B cell (primary cell): ENCODE results near the gene ABCC9. TPM values are rescaled to one million over a fixed set of nuclear protein-coding genes. Genes with fewer than 3 reads are reported as not detected.

Experiments
- ATAC-seq: fragments of 200-7000 bp; cut with Tn5 transposase; one replicate; pipeline ENCODE4 v1.10.0; 2021; ENCODE audit warnings: low read depth, mild to moderate bottlenecking, moderate number of reproducible peaks, moderate library complexity
- CTCF ChIA-PET: fragments of 350-600 bp; sonication (Branson Sonifier 250); formaldehyde crosslinking; loops from one replicate; lab custom pipeline; 2021; ENCODE audit warnings: antibody characterized with exemption, inconsistent platforms; lab: Charles Lee
- POLR2A ChIA-PET: fragments of 350-600 bp; sonication (Branson Sonifier 250); formaldehyde crosslinking; loops from one replicate; lab custom pipeline; 2021; ENCODE audit warnings: antibody characterized with exemption; lab: Charles Lee
- DNase-seq: peaks from one replicate; pipeline ENCODE4 v3.0.0; 2013
- H2AFZ ChIP-seq: 2 replicates; pipeline ENCODE4 v1.6.1; 2012; ENCODE audit warnings: mild to moderate bottlenecking, low read depth, low read length; ENCODE audit not compliant: insufficient read depth, poor library complexity, severe bottlenecking
- H3K27ac ChIP-seq, 2 donors: 1 replicate in 1 of 2; 2 replicates in 1 of 2; pipeline ENCODE4 v1.5.1; 2012 to 2013; ENCODE audit warnings: low read length in 2 of 2, mild to moderate bottlenecking in 2 of 2, moderate library complexity in 1 of 2
- H3K27me3 ChIP-seq, 4 experiments: fragments of 200-600 bp in 1 of 4; sonication (generic) in 1 of 4; replicated peaks in 1 of 4; 1 replicate in 2 of 4; 2 replicates in 2 of 4; pipeline versions ENCODE4 v1.6.1 to v1.7.0; 2013 to 2016; ENCODE audit warnings: low read length in 3 of 4, mild to moderate bottlenecking in 2 of 4, mixed read lengths in 1 of 4, moderate library complexity in 1 of 4; ENCODE audit not compliant: insufficient read depth in 4 of 4, control insufficient read depth in 3 of 4; ENCODE audit errors: control extremely low read depth in 1 of 4
- H3K36me3 ChIP-seq, 2 experiments: replicated peaks in 1 of 2; 1 replicate in 1 of 2; 2 replicates in 1 of 2; pipeline versions ENCODE4 v1.6.1 to v1.7.1; 2013; ENCODE audit warnings: low read length in 1 of 2; ENCODE audit not compliant: insufficient read depth in 2 of 2, control insufficient read depth in 1 of 2; ENCODE audit errors: control extremely low read depth in 1 of 2, extremely low read depth in 1 of 2
- H3K4me1 ChIP-seq, 2 donors: fragments of 200-600 bp in 1 of 2; sonication (generic) in 1 of 2; 1 replicate in 1 of 2; 2 replicates in 1 of 2; pipeline versions ENCODE4 v1.5.1 to v1.6.1; 2013 to 2017; ENCODE audit warnings: low read length in 2 of 2; ENCODE audit not compliant: control insufficient read depth in 2 of 2, insufficient read depth in 2 of 2
- H3K4me2 ChIP-seq: replicated peaks from 2 replicates; pipeline ENCODE3; 2012; ENCODE audit warnings: mild to moderate bottlenecking, low read depth, low read length; ENCODE audit not compliant: poor library complexity, severe bottlenecking
- H3K4me3 ChIP-seq, 5 experiments: fragments of 200-600 bp in 1 of 5; sonication (generic) in 1 of 5; 1 replicate in 3 of 5; 2 replicates in 2 of 5; pipeline versions ENCODE4 v1.5.1 to v1.7.0; 2011 to 2016; ENCODE audit warnings: low read length in 4 of 5, mild to moderate bottlenecking in 4 of 5, low read depth in 2 of 5, control low read depth in 1 of 5, moderate library complexity in 1 of 5; ENCODE audit not compliant: insufficient read depth in 1 of 5; ENCODE audit errors: control extremely low read depth in 1 of 5, extremely low read depth in 1 of 5
- H3K79me2 ChIP-seq: fragments of 200-600 bp; sonication (generic); one replicate; pipeline ENCODE4 v1.6.0; 2016; ENCODE audit warnings: low read length; ENCODE audit not compliant: control insufficient read depth, insufficient read depth
- H3K9ac ChIP-seq: fragments of 200-600 bp; sonication (generic); 2 replicates; pipeline ENCODE4 v1.6.1; 2017; ENCODE audit warnings: mild to moderate bottlenecking, low read length, moderate library complexity
- H3K9me3 ChIP-seq, 3 donors: one replicate each; pipeline versions ENCODE4 v1.6.1 to v1.7.1; 2013; ENCODE audit warnings: low read length in 2 of 3; ENCODE audit not compliant: control insufficient read depth in 2 of 3, insufficient read depth in 1 of 3; ENCODE audit errors: control extremely low read depth in 1 of 3
- H4K20me1 ChIP-seq: 2 replicates; pipeline ENCODE4 v1.6.0; 2012; ENCODE audit warnings: mild to moderate bottlenecking, low read length; ENCODE audit not compliant: insufficient read depth, control insufficient read depth, poor library complexity, severe bottlenecking
- H3K27ac Mint-ChIP-seq: one replicate; pipeline ENCODE4 v1.8.0; 2021; ENCODE audit warnings: mixed read lengths
- H3K27me3 Mint-ChIP-seq: one replicate; pipeline ENCODE4 v1.8.0; 2021; ENCODE audit warnings: mixed read lengths
- H3K4me1 Mint-ChIP-seq: one replicate; pipeline ENCODE4 v1.8.0; 2021; ENCODE audit warnings: mixed read lengths
- H3K4me3 Mint-ChIP-seq: one replicate; pipeline ENCODE4 v1.8.0; 2021; ENCODE audit warnings: mixed read lengths
- H3K9me3 Mint-ChIP-seq: one replicate; pipeline ENCODE4 v1.8.0; 2022; ENCODE audit warnings: mixed read lengths; ENCODE audit not compliant: insufficient read depth
- CTCF ChIP-seq: fragments of 200-600 bp; IDR thresholded peaks from one replicate; pipeline ENCODE4 v1.8.0; 2022; ENCODE audit warnings: antibody characterized with exemption, mild to moderate bottlenecking
- EZH2 ChIP-seq: IDR thresholded peaks from 2 replicates; pipeline ENCODE4 v1.6.1; 2012; ENCODE audit warnings: borderline replicate concordance, low read depth, mild to moderate bottlenecking, moderate library complexity, low read length; ENCODE audit not compliant: insufficient read depth, poor library complexity, severe bottlenecking
- WGBS: methylation state at CpG from one replicate; pipeline ENCODE4 v1.1.5; 2013; ENCODE audit warnings: missing lambda C conversion rate; ENCODE audit not compliant: insufficient coverage; 5-methylcytosine and 5-hydroxymethylcytosine counted together
- intact Hi-C: fragments of 100-400 bp; cut with micrococcal nuclease; formaldehyde crosslinking; loops from one replicate; pipeline ENCODE4 v1.10.0; 2022
- polyA plus RNA-seq: library from polyadenylated mRNA; depleted of rRNA; stranded (reverse); fragments of >200 nt; gene quantifications from 2 replicates; pipeline ENCODE4 v1.2.3, GENCODE V29; 2012
- total RNA-seq, 2 donors: library from RNA; stranded (reverse); fragments of 120-200 nt in 1 of 2; gene quantifications; 1 replicate in 1 of 2; 2 replicates in 1 of 2; pipeline versions ENCODE4 v1.2.3 to v1.2.4, GENCODE V29; 2013 to 2022

Gene ABCC9
- total and polyA plus RNA-seq, 2 donors (not counting 1 experiment from before 2014, with no cell fraction given), result not detected

- H2AFZ ChIP-seq, result no peak overlapping the region
- H3K27ac ChIP-seq, result no peak overlapping the region
- no peak overlapping the region for H3K9ac ChIP-seq
- H3K79me2 ChIP-seq, result no peaks in the 10 kb centered on the region
- POLR2A ChIA-PET, result no interaction called here
- H3K27me3 ChIP-seq, result peaks cover 0 to 27% (median 13%) of the 10 kb centered on the region in 4 experiments
- WGBS, result no CpG with 5 or more reads among the region's 1 CpG
- no peak overlapping the region for H3K4me3 ChIP-seq
- Mint-ChIP-seq H3K9me3 (no peaks in the 10 kb centered on the region), H3K27me3 (peaks cover 29% of the 10 kb centered on the region), H3K27ac (no peak overlapping the region), H3K4me3 (no peak overlapping the region), H3K4me1 (no peaks in the 10 kb centered on the region)
- intact Hi-C loops, result no loop called here
- CTCF ChIA-PET, result no interaction called here
- DNase-seq (no peak), ATAC-seq (no peak)
- no peaks in the 10 kb centered on the region for H3K9me3 ChIP-seq
- H3K36me3 ChIP-seq, result no peaks in the 10 kb centered on the region
- no peak for TF ChIP-seq CTCF
- no peak for TF ChIP-seq EZH2
- H3K4me1 ChIP-seq, result no peaks in the 10 kb centered on the region
- H3K4me2 ChIP-seq, result no peak overlapping the region
- H4K20me1 ChIP-seq, result no peaks in the 10 kb centered on the region
Measured at GRCh38 chr12:21771311-21771710, 169.9 kb downstream of the ABCC9 start.

GRCh38 chr12:21769307-21769706 lies 171.9 kb downstream of the ABCC9 start:
- Histone ChIP-seq H2AFZ (no peak overlapping the region), H3K27ac (no peak overlapping the region), H4K20me1 (no peaks in the 10 kb centered on the region), H3K4me3 (no peak overlapping the region), H3K9me3 (no peaks in the 10 kb centered on the region), H3K36me3 (no peaks in the 10 kb centered on the region), H3K4me1 (no peaks in the 10 kb centered on the region), H3K27me3 (peaks cover 0 to 15% (median 4%) of the 10 kb centered on the region in 4 experiments), H3K79me2 (no peaks in the 10 kb centered on the region), H3K9ac (no peak overlapping the region), H3K4me2 (no peak overlapping the region)
- CTCF ChIA-PET, result no interaction called here
- POLR2A ChIA-PET, result no interaction called here
- Mint-ChIP-seq H3K9me3 (no peaks in the 10 kb centered on the region), H3K4me3 (no peak overlapping the region), H3K4me1 (no peaks in the 10 kb centered on the region), H3K27me3 (peaks cover 16% of the 10 kb centered on the region), H3K27ac (no peak overlapping the region)
- TF ChIP-seq CTCF (no peak), EZH2 (no peak)
- no peak for ATAC-seq
- WGBS, result 80% methylated on average over 1 of the region's 2 CpGs
- no peak for DNase-seq
- intact Hi-C loops, result no loop called here
